HK-2 (cell line): ENCODE data around the gene PLET1.
A peak's percentile ranks its signal among the peaks of the same experiment; 100 is the strongest.

Source experiments
- DNase-seq: peaks from one replicate; pipeline ENCODE4 v3.0.0-alpha.2; 2018; ENCODE audit not compliant: unreplicated experiment

The PLET1 gene

GRCh38 chr11:112241486-112241885 is 19.2 kb downstream of the PLET1 start:
- DNase-seq: no peak

- no peak for DNase-seq
Measured at GRCh38 chr11:112238041-112238440, 22.6 kb downstream of the PLET1 start.

GRCh38 chr11:112237451-112237850 is 23.2 kb downstream of the PLET1 start:
- DNase-seq: no peak

- DNase-seq: no peak
Measured at GRCh38 chr11:112235750-112236390, 24.8 kb downstream of the PLET1 start.

- DNase-seq: no peak
Measured at GRCh38 chr11:112231952-112232351, 28.7 kb downstream of the PLET1 start.

- DNase-seq: no peak
Measured at GRCh38 chr11:112229746-112230433, 30.8 kb downstream of the PLET1 start.

- DNase-seq: no peak
Measured at GRCh38 chr11:112229159-112229558, 31.5 kb downstream of the PLET1 start.

- DNase-seq: no peak
Measured at GRCh38 chr11:112228706-112229105, 32.0 kb downstream of the PLET1 start.

- no peak for DNase-seq
Measured at GRCh38 chr11:112227471-112227870, 33.2 kb downstream of the PLET1 start.

GRCh38 chr11:112226831-112227401 is 33.7 kb downstream of the PLET1 start:
- peak; percentile 7 for DNase-seq

GRCh38 chr11:112226062-112226830 is 34.4 kb downstream of the PLET1 start, which contains the start of gene PTS:
Gene PTS (plus strand): TSS chr11:112226428. CDS start chr11:112226444, 16 bp downstream.
- DNase-seq: peak; percentile 82

GRCh38 chr11:112225753-112226061 is 35.0 kb downstream of the PLET1 start:
- DNase-seq: no peak

GRCh38 chr11:112223754-112224532 is 36.7 kb downstream of the PLET1 start:
- no peak for DNase-seq

GRCh38 chr11:112223121-112223520 is 37.5 kb downstream of the PLET1 start:
- DNase-seq: no peak

GRCh38 chr11:112222303-112222702 is 38.4 kb downstream of the PLET1 start:
- DNase-seq: no peak

- no peak for DNase-seq
Measured at GRCh38 chr11:112221274-112221835, 39.3 kb downstream of the PLET1 start.

- peak; percentile 18 for DNase-seq
Measured at GRCh38 chr11:112219476-112220232, 41.0 kb downstream of the PLET1 start.

- no peak for DNase-seq
Measured at GRCh38 chr11:112216561-112217105, 44.0 kb downstream of the PLET1 start.

- no peak for DNase-seq
Measured at GRCh38 chr11:112215621-112216020, 45.0 kb downstream of the PLET1 start.

- no peak for DNase-seq
Measured at GRCh38 chr11:112213753-112214152, 46.9 kb downstream of the PLET1 start.
